Neuronal stem cell (in vitro differentiated cells): ENCODE data around the gene C1QL4.
A peak's percentile ranks its signal among the peaks of the same experiment; 100 is the strongest.

ENCODE experiments used
- DNase-seq: peaks from one replicate; pipeline ENCODE4 v3.0.0-alpha.2; 2013; ENCODE audit warnings: low spot score
- H2AFZ ChIP-seq: one replicate; pipeline ENCODE4 v1.6.1; 2013; ENCODE audit warnings: mild to moderate bottlenecking, low read length, inconsistent platforms
- H2AK5ac ChIP-seq: 2 replicates; pipeline ENCODE4 v1.6.1; 2013; ENCODE audit warnings: low read depth, mild to moderate bottlenecking, inconsistent platforms, low read length, moderate library complexity, mixed read lengths
- H2BK120ac ChIP-seq: 2 replicates; pipeline ENCODE4 v1.6.1; 2013; ENCODE audit warnings: low read depth, mild to moderate bottlenecking, inconsistent platforms, low read length, moderate library complexity, mixed read lengths
- H2BK12ac ChIP-seq: one replicate; pipeline ENCODE4 v1.6.1; 2013; ENCODE audit warnings: low read length, inconsistent platforms
- H2BK15ac ChIP-seq: 2 replicates; pipeline ENCODE4 v1.6.1; 2013; ENCODE audit warnings: mild to moderate bottlenecking, low read length, inconsistent platforms, mixed read lengths
- H2BK5ac ChIP-seq: one replicate; pipeline ENCODE4 v1.6.1; 2013; ENCODE audit warnings: inconsistent platforms, mild to moderate bottlenecking, low read length, moderate library complexity
- H3K14ac ChIP-seq: one replicate; pipeline ENCODE4 v1.6.1; 2013; ENCODE audit warnings: low read length, inconsistent platforms
- H3K18ac ChIP-seq: 2 replicates; pipeline ENCODE4 v1.6.1; 2013; ENCODE audit warnings: low read length, inconsistent platforms
- H3K23ac ChIP-seq: 2 replicates; pipeline ENCODE4 v1.6.1; 2013; ENCODE audit warnings: low read depth, mild to moderate bottlenecking, mixed read lengths, low read length, inconsistent platforms; ENCODE audit not compliant: poor library complexity
- H3K27ac ChIP-seq: replicated peaks from 3 replicates; pipeline ENCODE4 v1.5.1; 2013; ENCODE audit warnings: low read length, inconsistent platforms
- H3K27me3 ChIP-seq, 3 experiments: 2 replicates each; pipeline ENCODE4 v1.6.1; 2013; ENCODE audit warnings: low read length in 3 of 3, mild to moderate bottlenecking in 2 of 3, inconsistent platforms in 1 of 3, low read depth in 1 of 3, mixed read lengths in 1 of 3, moderate library complexity in 1 of 3; ENCODE audit not compliant: control insufficient read depth in 3 of 3, insufficient read depth in 3 of 3
- H3K36me3 ChIP-seq, 2 donors: replicated peaks in 1 of 2; 2 replicates each; pipeline ENCODE4 v1.6.1; 2013; ENCODE audit warnings: low read length in 2 of 2; ENCODE audit not compliant: control insufficient read depth in 2 of 2, insufficient read depth in 2 of 2
- H3K4ac ChIP-seq: 2 replicates; pipeline ENCODE4 v1.6.1; 2013; ENCODE audit warnings: inconsistent platforms, mild to moderate bottlenecking, low read length, moderate library complexity
- H3K4me1 ChIP-seq, 2 donors: 1 replicate in 1 of 2; 2 replicates in 1 of 2; pipeline ENCODE4 v1.6.1; 2013; ENCODE audit warnings: low read length in 2 of 2, low read depth in 1 of 2; ENCODE audit not compliant: control insufficient read depth in 2 of 2, insufficient read depth in 1 of 2
- H3K4me2 ChIP-seq: one replicate; pipeline ENCODE4 v1.6.1; 2013; ENCODE audit warnings: mild to moderate bottlenecking, low read length, inconsistent platforms; ENCODE audit not compliant: insufficient read depth, poor library complexity, severe bottlenecking
- H3K4me3 ChIP-seq, 2 donors: 2 replicates each; pipeline ENCODE4 v1.5.1; 2013; ENCODE audit warnings: low read length in 2 of 2, mild to moderate bottlenecking in 2 of 2, inconsistent platforms in 1 of 2, moderate library complexity in 1 of 2
- H3K79me1 ChIP-seq: one replicate; pipeline ENCODE4 v1.6.1; 2013; ENCODE audit warnings: low read depth, mild to moderate bottlenecking, inconsistent platforms, low read length, moderate library complexity
- H3K9ac ChIP-seq: one replicate; pipeline ENCODE4 v1.6.1; 2013; ENCODE audit warnings: mild to moderate bottlenecking, low read depth, low read length, inconsistent platforms; ENCODE audit not compliant: poor library complexity
- H3K9me3 ChIP-seq, 2 donors: replicated peaks in 1 of 2; 2 replicates each; pipeline versions ENCODE3 to v1.6.1; 2013; ENCODE audit warnings: low read length in 2 of 2, mild to moderate bottlenecking in 2 of 2, inconsistent platforms in 1 of 2, low read depth in 1 of 2, mixed read lengths in 1 of 2, moderate library complexity in 1 of 2; ENCODE audit not compliant: control insufficient read depth in 2 of 2, insufficient read depth in 1 of 2
- H4K8ac ChIP-seq: one replicate; pipeline ENCODE4 v1.6.1; 2013; ENCODE audit warnings: low read depth, mild to moderate bottlenecking, inconsistent platforms, low read length, moderate library complexity
- H4K91ac ChIP-seq: one replicate; pipeline ENCODE4 v1.6.1; 2013; ENCODE audit warnings: low read length, low read depth, mild to moderate bottlenecking, inconsistent platforms; ENCODE audit not compliant: poor library complexity
- WGBS, 2 donors: extraction: QIAGEN DNeasy Blood & Tissue Kit; methylation state at CpG; one replicate each; pipeline ENCODE4 v1.1.7; 2013; ENCODE audit warnings: missing lambda C conversion rate in 2 of 2, mixed read lengths in 1 of 2; ENCODE audit not compliant: insufficient read length in 2 of 2, insufficient replicate concordance in 1 of 2; ENCODE audit errors: extremely low coverage in 2 of 2; 5-methylcytosine and 5-hydroxymethylcytosine counted together

The C1QL4 gene

DNA sequence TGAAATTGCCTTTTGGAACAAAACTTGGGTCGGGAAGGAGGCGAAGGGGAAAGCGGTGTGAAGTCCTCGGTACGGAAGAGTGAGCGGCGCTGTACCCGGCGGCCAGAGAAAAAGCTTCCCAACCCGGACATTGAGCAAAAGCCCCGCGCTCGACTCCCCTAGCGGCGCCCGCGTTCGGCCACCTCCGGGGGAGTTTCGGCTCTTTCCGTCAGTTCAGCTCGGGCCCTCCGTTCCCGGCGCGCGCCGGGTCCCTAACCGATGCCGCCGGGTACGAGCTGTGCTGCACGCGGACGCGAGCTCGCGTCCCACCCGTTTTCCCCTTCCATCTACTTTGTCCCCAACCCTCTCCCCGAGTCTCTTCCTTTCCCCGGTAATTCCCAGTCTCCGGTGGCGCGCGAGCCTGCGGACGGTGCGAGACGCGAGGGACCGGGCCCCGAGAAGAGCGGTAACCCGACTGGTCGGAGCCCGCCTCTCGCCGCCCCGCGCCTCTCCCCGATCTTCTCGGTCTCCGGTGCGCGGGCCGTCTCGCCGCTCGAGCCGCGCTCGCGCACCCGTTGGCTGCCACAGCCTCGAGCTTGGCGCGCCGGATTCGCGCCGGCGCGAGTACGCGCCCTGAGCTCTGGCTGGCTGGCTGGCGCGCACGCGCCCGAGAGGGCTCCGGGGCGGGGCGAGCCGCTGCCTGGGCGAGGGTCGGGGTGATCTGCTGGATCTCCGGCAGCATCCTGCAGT is 29.8 kb upstream of the C1QL4 start:
- peak overlapping the region; percentile 98 for H3K9ac ChIP-seq
- H3K4ac ChIP-seq, result no peak overlapping the region
- H4K8ac ChIP-seq, result no peak overlapping the region
- H2BK5ac ChIP-seq, result peak overlapping the region; percentile 98
- H3K4me2 ChIP-seq, result peak overlapping the region; percentile 77
- peaks cover 0 to 2% of the 10 kb centered on the region in 2 donors for H3K4me1 ChIP-seq
- peak overlapping the region; percentile 90 for H2BK15ac ChIP-seq
- peak overlapping the region; percentile 89 for H2BK120ac ChIP-seq
- H3K4me3 ChIP-seq, result peak overlapping the region; percentile 62 to 93
- no peaks in the 10 kb centered on the region for H3K9me3 ChIP-seq
- H2BK12ac ChIP-seq, result no peak overlapping the region
- H3K18ac ChIP-seq, result peak overlapping the region; percentile 99
- no peaks in the 10 kb centered on the region for H3K79me1 ChIP-seq
- DNase-seq, result peak; percentile 97
- no peaks in the 10 kb centered on the region for H3K27me3 ChIP-seq
- peak overlapping the region; percentile 99 for H3K27ac ChIP-seq
- no CpG with 5 or more reads among the region's 97 CpGs for WGBS, 2 donors
- H3K14ac ChIP-seq, result peak overlapping the region; percentile 99
- H2AK5ac ChIP-seq, result no peak overlapping the region
- peak overlapping the region; percentile 94 for H3K23ac ChIP-seq
- H2AFZ ChIP-seq, result peak overlapping the region; percentile 92
- H3K36me3 ChIP-seq, result peaks cover 0 to 13% of the 10 kb centered on the region in 2 donors
- peak overlapping the region; percentile 56 for H4K91ac ChIP-seq

DNA sequence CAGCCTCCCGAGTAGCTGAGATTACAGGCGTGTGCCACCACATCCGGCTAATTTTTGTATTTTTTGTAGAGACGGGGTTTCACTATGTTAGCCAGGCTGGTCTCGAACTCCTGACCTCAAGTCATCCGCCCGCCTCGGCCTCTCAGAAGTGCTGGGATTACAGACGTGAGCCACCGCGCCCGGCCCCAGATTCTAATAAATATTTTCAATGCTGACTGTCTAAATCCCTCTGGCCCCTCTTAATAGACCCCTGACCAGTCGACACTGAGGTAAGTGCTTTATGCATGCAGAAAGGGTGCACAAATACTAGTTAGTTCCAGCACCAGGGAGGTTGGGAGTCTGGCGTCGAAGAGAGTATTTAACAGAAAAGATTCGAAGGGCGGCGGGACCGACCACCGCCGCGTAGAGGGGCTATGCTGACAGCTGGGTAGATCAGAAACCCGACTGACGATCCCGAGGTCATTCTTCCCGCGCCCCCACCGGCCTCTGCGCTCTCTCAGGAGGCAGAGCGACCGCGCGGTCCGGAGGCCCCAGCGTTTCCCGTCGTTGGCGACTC is 29.2 kb upstream of the C1QL4 start:
- Histone ChIP-seq H3K23ac (peak overlapping the region; percentile 94), H4K8ac (no peak overlapping the region), H3K18ac (peak overlapping the region; percentile 99), H3K4me2 (peak overlapping the region; percentile 77), H3K4me1 (peaks cover 0 to 2% of the 10 kb centered on the region in 2 donors), H3K9ac (peak overlapping the region; percentile 83), H3K14ac (no peak overlapping the region), H2AFZ (peak overlapping the region; percentile 92), H3K79me1 (no peaks in the 10 kb centered on the region), H2BK120ac (no peak overlapping the region), H3K4ac (no peak overlapping the region), H2BK15ac (peak overlapping the region; percentile 90), H3K4me3 (peak overlapping the region; percentile 62 to 93), H2AK5ac (no peak overlapping the region), H3K27me3 (no peaks in the 10 kb centered on the region), H3K27ac (peak overlapping the region; percentile 99), H4K91ac (no peak overlapping the region), H2BK5ac (peak overlapping the region; percentile 98), H2BK12ac (no peak overlapping the region), H3K9me3 (no peaks in the 10 kb centered on the region), H3K36me3 (peaks cover 0 to 8% of the 10 kb centered on the region in 2 donors)
- no CpG with 5 or more reads among the region's 38 CpGs for WGBS, 2 donors
- peak; percentile 77 for DNase-seq

DNA sequence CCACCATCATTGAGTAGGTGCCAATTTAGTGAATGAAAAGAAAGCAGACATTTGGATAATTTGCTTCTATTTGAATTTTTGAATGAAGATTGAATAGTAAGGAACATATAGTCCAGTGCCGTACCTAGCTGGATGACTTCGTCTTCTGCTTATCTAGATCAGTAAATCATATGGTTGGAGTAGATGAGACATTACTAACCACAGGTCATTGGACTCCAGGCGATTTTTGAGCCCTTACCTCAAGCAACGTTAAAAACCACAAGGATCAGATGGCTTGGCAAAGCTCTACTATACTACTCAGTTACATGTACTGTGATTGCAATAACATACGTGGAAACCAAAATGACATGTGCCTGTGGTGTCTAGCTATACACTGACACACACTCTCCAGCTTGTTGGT is 28.6 kb upstream of the C1QL4 start:
- Histone ChIP-seq H4K91ac (no peak overlapping the region), H3K23ac (no peak overlapping the region), H2BK12ac (no peak overlapping the region), H3K14ac (no peak overlapping the region), H3K27me3 (no peaks in the 10 kb centered on the region), H3K18ac (no peak overlapping the region), H2BK15ac (no peak overlapping the region), H3K79me1 (no peaks in the 10 kb centered on the region), H3K27ac (no peak overlapping the region), H2AK5ac (no peak overlapping the region), H3K36me3 (peaks cover 0 to 2% of the 10 kb centered on the region in 2 donors), H4K8ac (no peak overlapping the region), H2BK120ac (no peak overlapping the region), H2AFZ (no peak overlapping the region), H3K4me1 (peaks cover 0 to 2% of the 10 kb centered on the region in 2 donors), H3K4me2 (no peak overlapping the region), H3K9ac (no peak overlapping the region), H3K9me3 (no peaks in the 10 kb centered on the region), H2BK5ac (no peak overlapping the region), H3K4me3 (peak overlapping the region in 1 of 2 donors; percentile 62), H3K4ac (no peak overlapping the region)
- WGBS, 2 donors, result no CpG with 5 or more reads among the region's 5 CpGs
- no peak for DNase-seq

- WGBS, 2 donors, result no CpG with 5 or more reads among the region's 1 CpG
- Histone ChIP-seq H3K4me3 (no peak overlapping the region), H3K4me1 (peaks cover 0 to 2% of the 10 kb centered on the region in 2 donors)
Measured at GRCh38 chr12:49364989-49365388, 28.0 kb upstream of the C1QL4 start.

More at GRCh38 chr12:49364989-49365388, 28.0 kb upstream of the C1QL4 start:
- no peak overlapping the region for H2BK5ac ChIP-seq
- H3K27me3 ChIP-seq, result no peaks in the 10 kb centered on the region
- no peak overlapping the region for H2AFZ ChIP-seq
- H3K4me2 ChIP-seq, result no peak overlapping the region
- H4K91ac ChIP-seq, result no peak overlapping the region
- H3K79me1 ChIP-seq, result no peaks in the 10 kb centered on the region
- H3K4ac ChIP-seq, result no peak overlapping the region
- no peak overlapping the region for H3K23ac ChIP-seq
- no peak overlapping the region for H3K18ac ChIP-seq
- H3K27ac ChIP-seq, result no peak overlapping the region
- H4K8ac ChIP-seq, result no peak overlapping the region
- H2AK5ac ChIP-seq, result no peak overlapping the region
- H2BK15ac ChIP-seq, result no peak overlapping the region
- no peaks in the 10 kb centered on the region for H3K9me3 ChIP-seq
- H2BK12ac ChIP-seq, result no peak overlapping the region
- no peaks in the 10 kb centered on the region for H3K36me3 ChIP-seq
- no peak overlapping the region for H3K9ac ChIP-seq
- DNase-seq, result no peak
- no peak overlapping the region for H3K14ac ChIP-seq
- no peak overlapping the region for H2BK120ac ChIP-seq
